Forelimb muscle (tissue), 1 donor: ENCODE results near the gene HOXB5. TPM values are rescaled to one million over a fixed set of nuclear protein-coding genes. Genes with fewer than 3 reads are reported as not detected.

ENCODE experiments used
- DNase-seq: peaks from one replicate; pipeline ENCODE4 v3.0.0-alpha.2; 2013; ENCODE audit warnings: low read depth
- polyA plus RNA-seq: library from polyadenylated mRNA; unstranded; fragments of 120-200 nt; gene quantifications from one replicate; pipeline ENCODE4 v1.2.1, GENCODE V29; 2013; ENCODE audit not compliant: insufficient read length

Gene HOXB5
- polyA plus RNA-seq, 1 donor = 0.81 TPM

DNA sequence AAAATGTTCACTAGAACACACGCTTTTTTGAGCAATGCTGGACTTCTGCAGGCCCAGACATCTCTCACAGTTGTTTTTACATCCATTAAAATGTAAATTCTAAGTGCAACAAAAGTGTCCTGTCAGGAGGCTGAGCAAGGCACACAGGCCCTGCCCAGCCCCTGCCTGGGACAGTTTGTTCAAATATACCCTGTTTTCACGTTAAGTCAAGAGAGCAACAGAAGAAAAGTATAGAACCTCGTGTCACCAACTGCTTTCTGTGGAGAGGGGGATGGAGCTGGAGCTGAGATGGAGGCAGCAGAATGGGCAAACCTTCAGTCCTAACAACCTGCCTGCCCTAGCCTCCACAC lies 44.3 kb downstream of the HOXB5 start:
- DNase-seq = no peak

DNA sequence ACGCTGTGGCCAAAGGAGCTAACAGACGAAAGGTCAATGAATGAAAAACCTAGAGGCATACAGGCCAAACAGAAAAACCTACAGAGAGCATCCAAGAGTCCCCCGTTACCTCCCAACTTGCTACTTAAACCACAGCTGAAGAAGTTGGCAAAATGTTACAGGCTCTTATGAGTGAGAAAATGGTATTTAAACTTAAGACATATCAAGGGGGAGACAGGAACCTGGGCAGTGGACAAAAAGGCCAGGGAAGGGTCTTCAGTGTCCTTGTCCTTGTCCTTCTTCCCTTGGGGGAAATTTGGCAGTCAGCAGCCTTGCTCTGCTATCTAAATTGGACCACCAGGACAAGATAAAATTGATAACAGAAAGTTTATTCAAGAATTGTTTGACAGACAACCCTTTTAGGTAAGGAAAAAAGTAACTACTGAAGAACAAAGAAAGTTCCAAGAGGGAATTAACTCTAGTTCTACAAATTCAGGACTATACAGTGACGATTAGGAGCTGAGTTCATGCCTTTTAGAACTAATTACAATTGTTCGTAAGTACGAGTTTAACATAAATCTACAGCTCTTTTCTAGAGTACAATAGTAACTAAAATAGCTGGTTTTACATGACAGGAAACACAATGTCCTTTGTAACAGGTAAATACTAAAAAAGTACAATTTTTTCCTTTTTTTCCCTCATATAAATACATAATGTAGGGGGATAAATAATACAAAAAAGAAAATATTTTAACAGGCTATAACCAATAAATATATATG lies 44.9 kb downstream of the HOXB5 start:
- no peak for DNase-seq

DNA sequence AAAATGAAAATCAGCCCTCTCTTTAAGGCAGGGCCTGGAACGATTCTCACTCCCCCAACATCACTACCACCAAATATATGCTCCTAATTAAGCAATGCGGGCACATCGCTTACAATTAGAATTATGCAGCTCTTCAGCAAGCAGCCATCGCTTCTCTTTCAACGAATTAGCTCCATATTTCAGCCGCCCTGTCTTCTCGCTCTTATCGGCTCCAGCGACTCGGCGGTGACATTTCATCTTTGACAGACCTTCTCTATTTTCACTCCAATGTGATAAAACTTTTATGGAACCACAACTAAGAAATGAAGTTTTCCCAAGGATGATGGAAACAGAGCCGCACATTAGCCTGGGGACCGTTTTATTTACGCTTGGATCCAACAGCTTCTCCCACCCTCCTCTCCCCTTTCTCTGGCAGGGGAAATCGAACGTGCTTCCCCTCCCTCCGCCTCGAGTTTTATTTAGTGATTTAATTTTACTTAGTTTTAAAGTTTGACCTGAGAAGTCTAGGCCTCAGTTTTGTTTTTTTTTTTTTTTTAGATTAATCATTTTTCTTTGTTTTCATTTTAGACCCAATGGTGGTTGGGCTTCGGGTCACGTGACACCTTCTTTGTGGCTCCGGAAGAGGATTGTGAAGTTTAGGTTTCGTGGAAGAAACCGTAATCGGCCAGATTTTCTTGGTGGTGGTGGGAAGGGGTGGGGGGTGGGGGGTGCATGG lies 45.6 kb downstream of the HOXB5 start:
- DNase-seq = no peak

DNA sequence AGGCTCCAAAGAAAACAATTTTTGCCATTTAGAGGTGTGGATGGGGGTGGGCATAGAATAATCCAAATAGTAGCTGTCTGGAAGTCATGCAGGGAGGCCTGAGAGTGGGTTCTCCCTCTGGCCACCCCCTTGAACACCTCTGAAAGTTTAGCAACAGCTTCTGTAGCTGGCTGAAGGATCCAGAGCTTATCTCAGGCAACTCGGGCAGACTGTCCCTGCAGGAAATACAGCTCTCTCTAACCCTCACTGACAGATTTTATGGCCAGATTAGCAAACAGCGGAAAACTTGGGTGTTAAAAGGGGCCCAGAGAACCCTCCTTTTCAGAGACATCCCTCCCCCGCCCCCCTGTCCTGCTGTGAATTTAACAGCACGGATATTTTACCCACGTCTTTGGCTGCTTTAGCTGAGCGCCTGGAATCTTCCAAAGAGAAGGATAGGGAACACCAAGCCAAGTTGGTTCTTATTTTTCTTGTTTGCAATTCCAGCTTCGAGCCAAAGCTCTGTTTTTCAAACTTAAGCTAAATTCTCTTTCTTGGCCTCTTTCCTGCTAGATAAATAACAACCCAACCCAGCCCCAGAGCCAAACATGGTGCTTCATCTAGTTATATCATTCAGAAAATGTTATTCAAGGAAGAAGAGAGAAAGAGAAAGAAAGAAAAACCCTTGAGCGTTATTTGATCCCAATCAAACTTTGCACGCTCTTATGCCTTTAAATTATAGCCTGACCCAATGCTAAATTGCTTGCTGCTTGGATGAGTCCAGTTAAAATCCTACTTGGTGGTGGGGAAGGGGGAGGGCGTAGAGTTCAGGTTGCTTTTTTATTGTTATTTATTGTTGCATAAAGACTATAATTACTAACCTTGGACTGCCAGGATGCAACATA lies 46.4 kb downstream of the HOXB5 start:
- no peak for DNase-seq

DNA sequence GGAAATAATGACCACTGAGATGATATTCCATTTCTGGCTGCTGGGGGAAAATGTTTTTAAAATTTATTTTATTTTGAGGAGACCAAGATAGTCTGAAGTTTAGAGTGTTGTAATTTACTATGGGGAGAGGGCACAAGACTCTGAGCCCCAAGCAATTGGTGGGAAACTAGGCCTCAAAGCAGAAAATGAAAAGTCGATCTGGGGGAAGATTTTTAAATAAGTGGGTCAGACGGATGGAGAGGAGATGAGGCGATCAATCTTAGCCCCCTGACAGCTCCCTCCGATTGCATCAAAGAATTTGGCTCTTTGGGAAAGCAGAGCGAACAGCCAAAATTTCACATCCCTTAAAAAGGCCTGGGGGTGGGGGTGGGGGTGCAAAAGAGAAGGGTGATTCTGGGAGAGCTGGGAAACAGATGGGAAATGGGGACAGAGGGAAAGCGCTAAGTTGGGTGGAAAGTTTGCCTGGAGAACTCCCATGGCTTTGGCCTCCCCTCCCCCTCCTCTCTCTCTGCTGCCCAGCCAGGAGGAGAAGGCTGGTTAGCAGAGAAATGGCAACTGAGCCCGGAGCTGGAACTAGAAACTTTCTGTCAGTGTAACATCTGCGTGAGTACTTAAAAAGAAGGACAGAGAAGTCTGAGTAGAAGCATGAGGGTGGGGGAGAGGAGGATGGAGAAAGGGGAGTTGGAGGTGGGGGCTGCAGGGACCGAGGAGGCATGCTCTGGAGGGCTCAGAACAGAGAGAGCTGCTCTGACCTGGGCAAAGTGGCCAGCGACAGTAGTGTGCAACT lies 47.2 kb downstream of the HOXB5 start:
- DNase-seq = no peak

DNA sequence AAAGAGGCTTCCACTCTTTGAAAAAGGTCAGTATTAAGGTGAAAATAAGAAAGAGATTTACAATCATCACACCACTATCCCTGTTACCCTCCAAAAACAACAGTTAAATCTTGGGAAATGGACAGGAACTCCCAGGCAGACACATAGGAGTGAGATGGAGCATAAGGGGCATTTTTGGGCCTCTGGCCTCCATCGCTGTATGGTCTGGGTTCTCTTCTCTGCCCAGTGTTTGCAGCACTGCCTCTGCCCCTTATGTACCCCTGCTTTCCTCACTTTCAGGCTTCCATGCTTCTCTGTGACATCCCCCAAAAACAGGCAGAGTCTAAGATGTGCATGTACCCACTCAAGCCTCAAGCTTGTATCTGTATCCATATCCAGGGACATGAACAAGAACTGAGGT lies 48.0 kb downstream of the HOXB5 start:
- DNase-seq = no peak

DNA sequence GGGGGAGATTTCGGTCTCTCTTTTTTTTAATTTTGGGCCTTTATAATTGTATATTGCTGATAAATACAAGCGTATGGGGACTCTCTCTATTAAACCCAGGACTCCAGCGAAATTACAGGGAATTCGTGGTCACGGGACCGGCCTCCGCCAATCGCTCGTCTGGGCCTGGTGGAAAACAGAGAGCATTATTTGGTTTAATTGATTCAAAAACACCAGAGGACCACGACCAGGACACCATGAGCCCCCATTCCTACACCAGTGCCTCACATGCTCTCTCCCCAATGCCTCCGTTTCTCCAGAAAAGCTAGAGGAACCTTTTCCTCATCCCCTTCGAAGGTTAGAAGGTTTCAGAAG lies 48.6 kb downstream of the HOXB5 start, which contains the start of gene HOXB2:
TSS of gene HOXB2 (minus strand) at position 88 of the 354 bp plus-strand sequence. CDS start 198 bp downstream, outside the sequence.
- no peak for DNase-seq

DNA sequence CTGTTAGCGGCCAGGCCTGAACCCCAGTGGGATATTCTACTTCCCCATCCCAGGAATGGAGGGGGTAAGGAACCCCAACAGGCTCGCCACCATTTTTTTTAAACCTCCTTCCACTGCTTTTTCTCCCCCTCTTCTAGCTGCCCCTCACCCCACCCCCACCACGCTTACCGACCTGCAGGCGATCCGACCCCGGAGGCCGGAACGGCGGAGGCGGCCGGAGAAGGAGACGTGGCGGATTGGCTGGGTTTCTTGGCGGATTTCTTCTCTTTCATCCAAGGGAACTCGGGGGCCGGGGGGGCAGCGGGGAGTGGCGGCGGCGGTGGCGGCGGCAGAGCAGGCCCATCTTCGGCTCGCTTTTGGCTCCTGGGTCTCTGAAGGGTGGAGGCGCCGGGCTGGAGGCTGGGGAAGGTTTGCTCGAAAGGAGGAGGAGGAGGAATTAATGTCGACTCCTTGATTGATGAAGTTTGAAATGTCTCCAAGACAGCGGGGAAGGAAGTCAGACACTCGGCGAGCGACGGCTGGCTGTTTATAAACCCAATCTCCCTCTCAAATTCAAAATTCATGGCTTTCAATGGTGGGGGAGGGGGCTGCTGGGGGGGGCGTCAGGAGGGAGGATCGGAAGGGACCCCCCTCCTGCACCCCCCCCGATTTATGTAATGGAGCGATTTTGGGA lies 49.1 kb downstream of the HOXB5 start:
- peak; percentile 75 for DNase-seq

DNA sequence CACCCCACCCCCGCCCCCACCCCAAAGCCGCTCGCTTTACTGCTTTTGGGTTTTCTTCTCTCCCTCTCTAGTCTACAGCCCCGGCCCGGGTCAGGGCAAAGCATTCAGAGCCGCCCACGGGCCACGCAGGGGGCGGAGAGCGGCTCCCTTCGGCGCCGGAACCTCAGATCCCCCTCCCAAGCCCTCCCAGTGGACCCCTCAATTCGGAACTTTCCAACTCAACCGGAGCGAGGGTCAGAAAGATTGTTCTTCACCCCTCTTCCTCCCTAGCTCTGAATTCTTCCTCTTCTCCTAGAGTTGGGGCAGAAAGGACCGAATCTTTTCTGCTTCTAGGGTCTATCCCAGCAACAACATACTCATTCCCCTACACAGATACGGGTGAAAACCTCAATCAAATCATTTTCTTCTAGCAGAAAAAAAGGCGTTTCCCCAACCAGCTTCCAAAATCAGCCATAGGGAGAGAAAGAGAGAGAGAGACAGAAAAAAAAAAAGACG lies 49.7 kb downstream of the HOXB5 start:
- no peak for DNase-seq

DNA sequence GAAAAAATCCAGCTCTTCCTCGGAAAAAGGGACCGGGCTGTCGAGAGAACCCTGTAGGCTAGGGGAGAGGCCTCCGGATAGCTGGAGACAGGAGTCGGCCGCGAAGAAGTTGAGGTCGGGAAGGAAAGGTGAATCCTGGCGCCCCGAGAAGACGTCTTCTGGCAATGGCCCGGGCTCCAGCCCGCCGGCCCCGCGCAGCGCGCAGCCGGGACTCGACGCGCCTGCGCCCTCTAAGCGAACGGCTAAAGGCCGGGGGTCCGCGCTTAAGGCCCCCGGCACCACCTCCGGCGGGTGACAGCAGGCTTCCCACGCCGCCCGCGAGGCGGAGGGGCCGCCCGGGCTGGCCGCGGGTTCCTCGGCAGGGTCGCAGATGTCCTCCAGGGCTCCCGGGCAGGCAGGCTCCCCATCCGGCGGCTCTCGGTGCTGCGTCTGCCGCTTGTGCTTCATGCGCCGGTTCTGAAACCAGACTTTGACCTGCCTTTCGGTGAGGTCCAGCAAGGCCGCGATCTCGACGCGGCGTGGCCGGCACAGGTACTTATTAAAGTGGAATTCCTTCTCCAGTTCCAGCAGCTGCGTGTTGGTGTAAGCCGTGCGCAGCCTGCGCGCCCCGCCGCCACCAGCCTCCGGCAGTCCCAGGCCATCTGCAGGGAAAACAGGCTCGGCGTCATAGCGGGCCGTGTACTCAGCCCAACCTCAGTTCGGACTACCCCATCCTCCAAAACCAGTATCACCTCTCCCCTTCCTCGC lies 50.3 kb downstream of the HOXB5 start:
- DNase-seq = no peak

DNA sequence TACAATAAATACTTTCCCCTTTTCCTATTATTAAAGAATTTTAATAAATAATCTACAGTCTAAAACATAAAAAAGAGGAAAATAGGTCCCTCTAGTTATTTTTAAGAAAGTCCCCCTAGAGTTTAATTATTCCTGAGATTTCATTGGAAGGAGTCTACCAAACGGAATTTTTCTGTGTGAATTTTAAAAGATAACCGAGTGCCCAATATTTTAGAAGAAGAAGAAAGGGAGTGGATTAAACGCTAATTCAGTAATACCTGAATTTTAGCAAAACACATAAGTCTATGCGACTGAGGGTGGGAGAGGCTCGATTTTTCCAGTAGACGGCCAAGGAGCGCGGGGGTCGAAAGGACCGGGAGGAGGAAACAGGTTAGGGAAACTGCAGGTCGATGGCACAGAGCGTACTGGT lies 50.9 kb downstream of the HOXB5 start:
- DNase-seq = no peak

DNA sequence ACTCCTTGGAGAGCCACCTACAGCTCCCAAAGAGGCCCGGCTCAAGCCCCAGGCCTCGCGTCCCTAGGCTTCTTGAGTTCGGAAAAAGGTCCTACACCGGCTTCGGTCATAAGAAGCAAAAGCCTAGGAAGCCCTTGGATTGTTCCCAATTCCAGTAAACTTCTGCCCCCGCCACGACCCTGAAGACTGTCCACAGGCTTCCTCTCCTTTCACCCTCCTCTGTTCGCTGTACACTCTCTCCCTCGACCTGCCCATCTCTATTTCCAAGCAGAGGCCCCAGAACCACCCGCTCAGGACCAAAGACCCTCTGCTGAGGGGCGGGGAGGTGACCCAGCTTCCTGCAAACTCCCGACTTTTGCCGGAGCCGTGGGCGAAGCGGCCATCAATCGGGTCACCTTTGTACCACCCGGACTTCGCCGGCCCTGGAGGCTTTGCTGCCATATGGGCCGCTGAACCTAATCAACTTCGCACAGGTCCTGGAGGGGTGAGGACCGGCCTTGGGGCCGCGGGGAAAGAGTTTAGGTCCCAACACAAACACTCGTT lies 51.4 kb downstream of the HOXB5 start:
- no peak for DNase-seq

DNA sequence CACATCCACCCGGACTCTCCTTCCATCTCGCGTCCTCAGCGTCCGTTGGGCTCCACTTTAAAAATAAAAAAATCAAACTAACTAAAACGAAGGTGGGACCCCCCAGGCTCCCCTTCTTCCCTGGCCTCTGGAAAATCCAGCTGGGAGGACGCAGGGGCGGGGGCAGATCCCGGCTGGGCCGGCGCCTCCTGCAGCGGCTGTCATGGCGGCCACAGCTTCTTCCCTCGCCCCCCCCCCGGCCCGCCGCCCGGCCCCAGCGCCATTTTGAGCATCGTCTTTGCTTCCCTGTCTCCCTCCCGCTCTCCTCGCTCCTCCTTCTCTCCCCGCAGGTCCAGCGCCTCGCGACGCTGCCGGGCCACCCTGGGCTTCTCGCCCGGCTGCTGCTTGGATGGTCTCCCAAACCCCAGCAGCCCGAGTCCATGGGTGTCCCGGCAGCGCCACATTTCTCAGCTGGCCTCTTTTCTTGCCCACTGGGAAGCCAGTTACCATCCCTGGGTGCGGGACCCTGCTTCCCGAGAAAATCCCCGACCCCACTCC lies 51.9 kb downstream of the HOXB5 start:
- no peak for DNase-seq

Other genes starting within 250 kb of the HOXB5 start
- gene SKAP1, start 163.6 kb downstream of the HOXB5 start, polyA plus RNA-seq = 0.30 TPM
- not detected for gene HOXB1, start 62.8 kb downstream of the HOXB5 start, polyA plus RNA-seq
- 13.2 TPM for gene HOXB2, start 48.7 kb downstream of the HOXB5 start, polyA plus RNA-seq
- 1.2 TPM for gene HOXB4, start 15.4 kb downstream of the HOXB5 start, polyA plus RNA-seq
- gene HOXB3, start 3.5 kb downstream of the HOXB5 start, polyA plus RNA-seq = 9.2 TPM
- gene HOXB6, start 11.2 kb upstream of the HOXB5 start, polyA plus RNA-seq = 0.80 TPM
- gene HOXB7, start 17.2 kb upstream of the HOXB5 start, polyA plus RNA-seq = 1.8 TPM
- 0.19 TPM for gene HOXB8, start 21.5 kb upstream of the HOXB5 start, polyA plus RNA-seq
- gene HOXB9, start 32.6 kb upstream of the HOXB5 start, polyA plus RNA-seq = 0.05 TPM
- gene PRAC1, start 128.7 kb upstream of the HOXB5 start, polyA plus RNA-seq = not detected
- not detected for gene PRAC2, start 129.4 kb upstream of the HOXB5 start, polyA plus RNA-seq
- gene HOXB13, start 135.0 kb upstream of the HOXB5 start, polyA plus RNA-seq = not detected
- not detected for gene TTLL6, start 223.4 kb upstream of the HOXB5 start, polyA plus RNA-seq
- 44.5 TPM for gene CALCOCO2, start 237.3 kb upstream of the HOXB5 start, polyA plus RNA-seq